NB4 (cell line): Measurements from ENCODE around the gene ADPRM.

ENCODE experiments used
- POLR2A ChIP-seq: IDR thresholded peaks from 2 replicates; pipeline ENCODE4 v1.6.1; 2011; ENCODE audit warnings: mild to moderate bottlenecking; ENCODE audit not compliant: insufficient read length; ENCODE audit errors: extremely low read depth
- TF ChIP-seq, protein P1 (sequence below): IDR thresholded peaks from one replicate; pipeline ENCODE4 v1.5.1; 2012; ENCODE audit warnings: low read depth, low read length

DNA sequence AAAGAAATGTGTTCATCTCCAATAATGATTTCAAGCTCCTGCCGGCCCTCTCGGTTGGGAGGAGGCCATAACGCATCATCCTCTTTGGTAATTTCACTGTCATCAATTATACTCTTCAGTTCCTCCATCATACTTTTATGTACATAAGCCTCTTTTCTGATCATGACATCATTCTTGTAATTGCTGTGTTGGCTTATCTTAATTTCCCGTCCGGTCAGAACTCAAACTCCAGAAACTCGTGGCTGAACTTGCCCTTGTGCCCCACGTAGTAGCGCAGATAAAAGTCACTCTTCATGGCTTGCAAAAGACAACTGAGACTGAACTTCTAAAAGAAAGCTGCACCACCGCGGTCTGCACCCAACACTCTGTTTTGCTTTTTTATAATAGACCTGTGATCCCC lies 18.8 kb downstream of the ADPRM start:
- TF ChIP-seq, protein P1, sequence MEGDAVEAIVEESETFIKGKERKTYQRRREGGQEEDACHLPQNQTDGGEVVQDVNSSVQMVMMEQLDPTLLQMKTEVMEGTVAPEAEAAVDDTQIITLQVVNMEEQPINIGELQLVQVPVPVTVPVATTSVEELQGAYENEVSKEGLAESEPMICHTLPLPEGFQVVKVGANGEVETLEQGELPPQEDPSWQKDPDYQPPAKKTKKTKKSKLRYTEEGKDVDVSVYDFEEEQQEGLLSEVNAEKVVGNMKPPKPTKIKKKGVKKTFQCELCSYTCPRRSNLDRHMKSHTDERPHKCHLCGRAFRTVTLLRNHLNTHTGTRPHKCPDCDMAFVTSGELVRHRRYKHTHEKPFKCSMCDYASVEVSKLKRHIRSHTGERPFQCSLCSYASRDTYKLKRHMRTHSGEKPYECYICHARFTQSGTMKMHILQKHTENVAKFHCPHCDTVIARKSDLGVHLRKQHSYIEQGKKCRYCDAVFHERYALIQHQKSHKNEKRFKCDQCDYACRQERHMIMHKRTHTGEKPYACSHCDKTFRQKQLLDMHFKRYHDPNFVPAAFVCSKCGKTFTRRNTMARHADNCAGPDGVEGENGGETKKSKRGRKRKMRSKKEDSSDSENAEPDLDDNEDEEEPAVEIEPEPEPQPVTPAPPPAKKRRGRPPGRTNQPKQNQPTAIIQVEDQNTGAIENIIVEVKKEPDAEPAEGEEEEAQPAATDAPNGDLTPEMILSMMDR, result no peak
- no peak for TF ChIP-seq POLR2A
